Measurements from ENCODE around the gene NPR1. TPM values are rescaled to one million over a fixed set of nuclear protein-coding genes. Genes with fewer than 3 reads are reported as not detected.
A peak's percentile ranks its signal among the peaks of the same experiment; 100 is the strongest.

NPR1 gene
- total and polyA plus RNA-seq, 4 donors, result 2.8 to 15.8 (median 8.7) TPM

GRCh38 chr1:153730468-153730988 is 52.0 kb downstream of the NPR1 start:
- Histone ChIP-seq H3K27me3 (ENCODE audit: control insufficient read depth in 4 of 4, insufficient read depth in 4 of 4, low read length in 3 of 4) (no peaks in the 10 kb centered on the region), H3K36me3 (ENCODE audit: control insufficient read depth in 4 of 4, insufficient read depth in 3 of 4, low read depth in 1 of 4, low read length in 3 of 4) (peaks cover 0 to 2% (median 0%) of the 10 kb centered on the region in 4 donors), H3K9me3 (ENCODE audit: control insufficient read depth in 4 of 4, low read length in 3 of 4) (no peaks in the 10 kb centered on the region), H3K4me1 (ENCODE audit: control insufficient read depth in 4 of 4, insufficient read depth in 4 of 4, low read length in 3 of 4) (peaks cover 5 to 37% (median 33%) of the 10 kb centered on the region in 4 donors), H3K4me3 (ENCODE audit: low read depth in 1 of 3, low read length in 3 of 3) (no peak overlapping the region), H3K27ac (ENCODE audit: low read depth in 1 of 2, low read length in 2 of 2) (no peak overlapping the region), H3K9ac (ENCODE audit: low read depth in 1 of 2, low read length in 2 of 2) (no peak overlapping the region)
- 57% methylated on average over 5 of the region's 5 CpGs for WGBS
- TF ChIP-seq CTCF (IDR thresholded peaks at IDR 0.05; ENCODE audit: low read depth, low read length, missing input control), result no peak
- TF ChIP-seq ATF3 (IDR thresholded peaks at IDR 0.05), result no peak
- no peak for TF ChIP-seq RAD21 (IDR thresholded peaks at IDR 0.05)
- no peak for TF ChIP-seq GABPA (IDR thresholded peaks at IDR 0.05 in 1 of 2, conservative IDR thresholded peaks at IDR 0.05 in 1 of 2)
- peak in 1 of 2 donors; percentile 40 for TF ChIP-seq HNF4A (conservative IDR thresholded peaks at IDR 0.05)
- DNase-seq (ENCODE audit: low spot score), result no peak

GRCh38 chr1:153733970-153734369 is 55.5 kb downstream of the NPR1 start:
- peak overlapping the region in 1 of 2 donors; percentile 22 for H3K9ac ChIP-seq (ENCODE audit: low read depth in 1 of 2, low read length in 2 of 2)
- H3K4me1 ChIP-seq (ENCODE audit: control insufficient read depth in 4 of 4, insufficient read depth in 4 of 4, low read length in 3 of 4), result peaks cover 3 to 29% (median 28%) of the 10 kb centered on the region in 4 donors
- no peaks in the 10 kb centered on the region for H3K27me3 ChIP-seq (ENCODE audit: control insufficient read depth in 4 of 4, insufficient read depth in 4 of 4, low read length in 3 of 4)
- no peak overlapping the region for H3K4me3 ChIP-seq (ENCODE audit: low read depth in 1 of 3, low read length in 3 of 3)
- WGBS, result 52% methylated on average over 1 of the region's 1 CpG
- no peaks in the 10 kb centered on the region for H3K9me3 ChIP-seq (ENCODE audit: control insufficient read depth in 4 of 4, low read length in 3 of 4)
- no peak for TF ChIP-seq EGR1 (IDR thresholded peaks at IDR 0.05; ENCODE audit: low read depth in 2 of 2)
- TF ChIP-seq FOXA1 (IDR thresholded peaks at IDR 0.05), result no peak
- TF ChIP-seq FOXA2 (IDR thresholded peaks at IDR 0.05), result no peak
- no peak for TF ChIP-seq GABPA (IDR thresholded peaks at IDR 0.05 in 1 of 2, conservative IDR thresholded peaks at IDR 0.05 in 1 of 2)
- TF ChIP-seq RXRA (IDR thresholded peaks at IDR 0.05), result no peak
- no peak for TF ChIP-seq ZBTB33 (IDR thresholded peaks at IDR 0.05)
- TF ChIP-seq SP1 (IDR thresholded peaks at IDR 0.05), result no peak
- TF ChIP-seq JUND (IDR thresholded peaks at IDR 0.05), result no peak
- TF ChIP-seq NR2F2 (IDR thresholded peaks at IDR 0.05), result no peak
- TF ChIP-seq ATF3 (IDR thresholded peaks at IDR 0.05), result no peak
- TF ChIP-seq CTCF (IDR thresholded peaks at IDR 0.05; ENCODE audit: low read depth, low read length, missing input control), result no peak
- no peak for TF ChIP-seq HNF4G (IDR thresholded peaks at IDR 0.05)
- TF ChIP-seq RAD21 (IDR thresholded peaks at IDR 0.05), result no peak
- no peak for TF ChIP-seq TAF1 (conservative IDR thresholded peaks at IDR 0.05)
- no peak for TF ChIP-seq HNF4A (conservative IDR thresholded peaks at IDR 0.05)
- no peak for TF ChIP-seq YY1 (IDR thresholded peaks at IDR 0.05)
- TF ChIP-seq MAX (IDR thresholded peaks at IDR 0.05), result no peak
- no peak for TF ChIP-seq REST (IDR thresholded peaks at IDR 0.05)
- peak overlapping the region in 1 of 2 donors; percentile 31 for H3K27ac ChIP-seq (ENCODE audit: low read depth in 1 of 2, low read length in 2 of 2)
- no peak for DNase-seq (ENCODE audit: low spot score)
- peaks cover 0 to 4% (median 0%) of the 10 kb centered on the region in 4 donors for H3K36me3 ChIP-seq (ENCODE audit: control insufficient read depth in 4 of 4, insufficient read depth in 3 of 4, low read depth in 1 of 4, low read length in 3 of 4)

All from liver (tissue), 9 donors.